ENCODE measurements around the gene SLC39A11.

The SLC39A11 gene

GRCh38 chr17:73089322-73090317 lies 2.9 kb downstream of the SLC39A11 start:
- POLR2A ChIA-PET = no interaction called here
- CTCF ChIA-PET = no interaction called here
- no peak for TF ChIP-seq CTCF (IDR thresholded peaks at IDR 0.05; ENCODE audit: control extremely low read depth, extremely low read depth, low read depth, missing control alignments)
- DNase-seq (ENCODE audit: extremely low spot score) = no peak

GRCh38 chr17:73088561-73088960 lies 3.9 kb downstream of the SLC39A11 start:
- CTCF ChIA-PET = no interaction called here
- TF ChIP-seq CTCF (IDR thresholded peaks at IDR 0.05; ENCODE audit: control extremely low read depth, extremely low read depth, low read depth, missing control alignments) = no peak
- no peak for DNase-seq (ENCODE audit: extremely low spot score)
- POLR2A ChIA-PET = no interaction called here

GRCh38 chr17:73083432-73083831 lies 9.1 kb downstream of the SLC39A11 start:
- POLR2A ChIA-PET = no interaction called here

GRCh38 chr17:73074566-73074965 lies 17.9 kb downstream of the SLC39A11 start:
- ChIA-PET CTCF (interaction anchor here (1.1 kb wide), 1 partner anchor 88 kb away, joined by 3 read pairs; no protein-coding TSS in a partner anchor), POLR2A (no interaction called here)
- TF ChIP-seq CTCF (IDR thresholded peaks at IDR 0.05; ENCODE audit: control extremely low read depth, extremely low read depth, low read depth, missing control alignments) = no peak
- no peak for DNase-seq (ENCODE audit: extremely low spot score)

More at GRCh38 chr17:73083432-73083831, 9.1 kb downstream of the SLC39A11 start:
- DNase-seq (ENCODE audit: extremely low spot score) = no peak
- TF ChIP-seq CTCF (IDR thresholded peaks at IDR 0.05; ENCODE audit: control extremely low read depth, extremely low read depth, low read depth, missing control alignments) = no peak
- CTCF ChIA-PET = no interaction called here

- ChIA-PET POLR2A (no interaction called here), CTCF (no interaction called here)
- no peak for TF ChIP-seq CTCF (IDR thresholded peaks at IDR 0.05; ENCODE audit: control extremely low read depth, extremely low read depth, low read depth, missing control alignments)
- no peak for DNase-seq (ENCODE audit: extremely low spot score)
These were observed 20.1 kb downstream of the SLC39A11 start for GRCh38 chr17:73072219-73072962.

Data from GM10248 (cell line).